GM12878 (cell line): ENCODE measurements around the gene RAPGEF4. TPM values are rescaled to one million over a fixed set of nuclear protein-coding genes. Genes with fewer than 3 reads are reported as not detected.

Experiments used
- ATF3 ChIP-seq: IDR thresholded peaks from 2 replicates; pipeline ENCODE4 v1.6.1; 2011; ENCODE audit warnings: low read depth, mild to moderate bottlenecking, low read length, moderate library complexity, borderline replicate concordance; ENCODE audit errors: extremely low read depth
- IKZF2 ChIP-seq, 2 experiments: fragments of 450-650 bp; IDR thresholded peaks; 2 replicates each; pipeline ENCODE4 v1.6.1; 2017; ENCODE audit warnings: mild to moderate bottlenecking in 2 of 2, moderate library complexity in 2 of 2
- IRF5 ChIP-seq: fragments of 450-650 bp; IDR thresholded peaks from 2 replicates; pipeline ENCODE4 v1.6.1; 2017; ENCODE audit warnings: borderline replicate concordance
- KLF5 ChIP-seq: fragments of 450-650 bp; IDR thresholded peaks from 2 replicates; pipeline ENCODE4 v1.6.1; 2014; ENCODE audit warnings: mild to moderate bottlenecking; ENCODE audit not compliant: partially characterized antibody
- MEF2A ChIP-seq: IDR thresholded peaks from 2 replicates; pipeline ENCODE4 v1.6.1; 2011; ENCODE audit warnings: low read depth, mild to moderate bottlenecking, low read length, moderate library complexity; ENCODE audit not compliant: insufficient read depth
- NRF1 ChIP-seq: conservative IDR thresholded peaks from 2 replicates; pipeline ENCODE4 v1.6.1; 2011; ENCODE audit warnings: mild to moderate bottlenecking, low read depth, low read length, improper control_type of control experiment
- PAX8 ChIP-seq: fragments of 450-650 bp; IDR thresholded peaks from 2 replicates; pipeline ENCODE4 v1.6.1; 2017; ENCODE audit warnings: mild to moderate bottlenecking, moderate library complexity
- POLR2AphosphoS5 ChIP-seq: IDR thresholded peaks from 2 replicates; pipeline ENCODE4 v1.6.1; 2011; ENCODE audit warnings: mild to moderate bottlenecking, low read length, inconsistent platforms
- ZBTB4 ChIP-seq: fragments of 450-650 bp; formaldehyde crosslinking; IDR thresholded peaks from 2 replicates; pipeline ENCODE4 v1.4.0; 2022; ENCODE audit warnings: mild to moderate bottlenecking, moderate library complexity
- ZBTB40 ChIP-seq: fragments of 450-650 bp; IDR thresholded peaks from 2 replicates; pipeline ENCODE4 v1.6.1; 2016; ENCODE audit warnings: mild to moderate bottlenecking, moderate library complexity, borderline replicate concordance
- ZNF592 ChIP-seq: fragments of 450-650 bp; IDR thresholded peaks from 2 replicates; pipeline ENCODE4 v1.6.1; 2017; ENCODE audit warnings: mild to moderate bottlenecking, moderate library complexity
- polyA plus RNA-seq, 11 experiments: library from polyadenylated mRNA; depleted of rRNA in 4 of 11; unstranded in 6 of 11; stranded (reverse) in 5 of 11; fragments of >200 nt; fragmentation: Nextera tagmentation in 4 of 11; fragmentation: Illumina TruSeq in 1 of 11; extraction: Ambion mirVana in 4 of 11; extraction: Trizol in 1 of 11; gene quantifications; 1 replicate in 1 of 11; 2 replicates in 10 of 11; pipeline versions ENCODE4 v1.2.1 to v1.2.3, GENCODE V29; 2011 to 2016; ENCODE audit warnings: inconsistent platforms in 2 of 11, missing spikeins in 2 of 11, low read depth in 1 of 11
- total RNA-seq, 4 experiments: library from RNA; depleted of rRNA in 3 of 4; stranded (reverse); fragments of >200 nt in 3 of 4; fragmentation: Illumina TruSeq in 1 of 4; extraction: Trizol in 1 of 4; gene quantifications; 2 replicates each; pipeline versions ENCODE4 v1.2.1 to v1.2.3, GENCODE V29; 2013 to 2021

Gene RAPGEF4
- total and polyA plus RNA-seq, 10 of the 15 experiments (the other 5 are each of a cell fraction or from before 2014, with no cell fraction given): 0.18 TPM; not detected in 8

GRCh38 chr2:173026479-173026878 is 290.8 kb downstream of the RAPGEF4 start (continued):
- TF ChIP-seq ZBTB40 (no peak), MEF2A (no peak), POLR2AphosphoS5 (no peak), ZBTB4 (CRISPR knock-in tag) (no peak), NRF1 (no peak), PAX8 (no peak), IKZF2 (IDR thresholded peaks at IDR 0.05) (no peak), ATF3 (no peak), ZNF592 (no peak), KLF5 (no peak), IRF5 (no peak)
